Loucy (cell line): ENCODE data around the gene TICAM2.

ENCODE experiments used
- H2AFZ ChIP-seq: fragments of 200-600 bp; sonication (generic); 2 replicates; pipeline ENCODE4 v1.6.0; 2016; ENCODE audit warnings: antibody characterized with exemption, mild to moderate bottlenecking, low read length, moderate library complexity
- H3F3A ChIP-seq: fragments of 200-600 bp; 2 replicates; pipeline ENCODE4 v1.6.0; 2016; ENCODE audit warnings: antibody characterized with exemption, low read depth, mild to moderate bottlenecking
- H3K27me3 ChIP-seq: fragments of 200-600 bp; sonication (generic); 2 replicates; pipeline ENCODE4 v1.6.1; 2014; ENCODE audit warnings: low read length, mild to moderate bottlenecking; ENCODE audit not compliant: insufficient read depth, poor library complexity, severe bottlenecking
- H3K36me3 ChIP-seq: fragments of 200-600 bp; sonication (generic); 2 replicates; pipeline ENCODE4 v1.6.1; 2016; ENCODE audit warnings: low read length; ENCODE audit not compliant: insufficient read depth
- H3K4me1 ChIP-seq: fragments of 200-600 bp; sonication (generic); 2 replicates; pipeline ENCODE4 v1.5.1; 2014; ENCODE audit warnings: low read length, mild to moderate bottlenecking; ENCODE audit not compliant: insufficient read depth, poor library complexity, severe bottlenecking
- H3K4me2 ChIP-seq: fragments of 200-600 bp; sonication (generic); 2 replicates; pipeline ENCODE4 v1.6.0; 2014; ENCODE audit warnings: antibody characterized with exemption, low read length, low read depth, mild to moderate bottlenecking; ENCODE audit not compliant: poor library complexity, severe bottlenecking
- H3K4me3 ChIP-seq: fragments of 200-600 bp; sonication (generic); 2 replicates; pipeline ENCODE4 v1.5.1; 2014; ENCODE audit warnings: low read length, mild to moderate bottlenecking, mixed read lengths; ENCODE audit not compliant: poor library complexity, severe bottlenecking
- H3K79me2 ChIP-seq: fragments of 200-600 bp; sonication (generic); 2 replicates; pipeline ENCODE4 v1.6.1; 2014; ENCODE audit warnings: low read length; ENCODE audit not compliant: insufficient read depth
- H3K9ac ChIP-seq: fragments of 200-600 bp; sonication (generic); 2 replicates; pipeline ENCODE4 v1.6.0; 2014; ENCODE audit warnings: mild to moderate bottlenecking, low read depth, low read length, moderate library complexity; ENCODE audit not compliant: poor library complexity, severe bottlenecking
- H3K9me2 ChIP-seq: fragments of 200-600 bp; sonication (generic); replicated peaks from 2 replicates; pipeline ENCODE4 v1.6.1; 2016; ENCODE audit warnings: low read depth, low read length, mixed read lengths
- H3K9me3 ChIP-seq: fragments of 200-600 bp; sonication (generic); 2 replicates; pipeline ENCODE4 v1.6.1; 2014; ENCODE audit warnings: mild to moderate bottlenecking, antibody characterized with exemption, low read length, low read depth; ENCODE audit not compliant: insufficient read depth
- H4K20me1 ChIP-seq: fragments of 200-600 bp; sonication (generic); 2 replicates; pipeline ENCODE4 v1.6.0; 2014; ENCODE audit warnings: antibody characterized with exemption, low read length, mild to moderate bottlenecking; ENCODE audit not compliant: insufficient read depth, poor library complexity, severe bottlenecking
- CTCF ChIP-seq: fragments of 200-600 bp; sonication (generic); conservative IDR thresholded peaks from 2 replicates; pipeline ENCODE4 v1.5.1; 2014; ENCODE audit warnings: mild to moderate bottlenecking, antibody characterized with exemption, low read length
- EZH2phosphoT487 ChIP-seq: fragments of 200-600 bp; IDR thresholded peaks from 2 replicates; pipeline ENCODE4 v1.6.1; 2018; ENCODE audit warnings: antibody characterized with exemption, mild to moderate bottlenecking, moderate library complexity, borderline replicate concordance

The TICAM2 gene

DNA sequence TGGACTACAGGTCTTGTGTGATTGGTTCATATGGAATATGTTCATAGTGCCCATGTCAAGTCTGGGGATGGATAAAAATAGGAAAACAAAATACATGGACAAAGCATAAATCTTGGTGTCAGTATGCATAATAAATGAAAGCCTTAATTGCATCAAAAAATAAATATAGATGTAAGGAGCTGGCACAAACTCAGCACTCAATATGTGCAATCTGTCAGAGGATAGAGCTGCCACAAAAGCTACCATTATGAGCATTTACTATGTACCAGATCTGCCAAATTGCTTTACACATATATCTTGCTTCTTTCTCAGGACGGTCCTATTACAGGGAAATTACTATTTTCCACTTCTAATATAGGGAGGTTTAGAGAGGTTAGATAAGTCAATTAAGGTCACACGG, 41.8 kb upstream of the TICAM2 start:
- no peak overlapping the region for H3K4me2 ChIP-seq
- H4K20me1 ChIP-seq = no peaks in the 10 kb centered on the region
- H3K27me3 ChIP-seq = no peaks in the 10 kb centered on the region
- no peaks in the 10 kb centered on the region for H3K36me3 ChIP-seq
- no peaks in the 10 kb centered on the region for H3F3A ChIP-seq
- no peak overlapping the region for H3K4me3 ChIP-seq
- no peaks in the 10 kb centered on the region for H3K9me2 ChIP-seq
- no peaks in the 10 kb centered on the region for H3K79me2 ChIP-seq
- TF ChIP-seq CTCF = no peak
- no peak for TF ChIP-seq EZH2phosphoT487
- H3K9ac ChIP-seq = no peak overlapping the region
- H2AFZ ChIP-seq = no peak overlapping the region
- H3K4me1 ChIP-seq = no peaks in the 10 kb centered on the region
- H3K9me3 ChIP-seq = no peaks in the 10 kb centered on the region

- H3K79me2 ChIP-seq = no peaks in the 10 kb centered on the region
- H3K4me1 ChIP-seq = no peaks in the 10 kb centered on the region
- H4K20me1 ChIP-seq = no peaks in the 10 kb centered on the region
- TF ChIP-seq EZH2phosphoT487 = no peak
- TF ChIP-seq CTCF = no peak
- H3K9me2 ChIP-seq = no peaks in the 10 kb centered on the region
- no peak overlapping the region for H2AFZ ChIP-seq
- no peaks in the 10 kb centered on the region for H3K9me3 ChIP-seq
- H3K9ac ChIP-seq = no peak overlapping the region
- H3K36me3 ChIP-seq = no peaks in the 10 kb centered on the region
- no peaks in the 10 kb centered on the region for H3K27me3 ChIP-seq
- no peak overlapping the region for H3K4me3 ChIP-seq
- no peaks in the 10 kb centered on the region for H3F3A ChIP-seq
- H3K4me2 ChIP-seq = no peak overlapping the region
Observed at GRCh38 chr5:115641948-115642347, 39.7 kb upstream of the TICAM2 start.

- H3K4me1 ChIP-seq = no peaks in the 10 kb centered on the region
- no peak for TF ChIP-seq EZH2phosphoT487
- TF ChIP-seq CTCF = no peak
- H3K27me3 ChIP-seq = no peaks in the 10 kb centered on the region
- H3F3A ChIP-seq = no peaks in the 10 kb centered on the region
- no peaks in the 10 kb centered on the region for H3K79me2 ChIP-seq
- H3K9me3 ChIP-seq = no peaks in the 10 kb centered on the region
- no peak overlapping the region for H3K4me2 ChIP-seq
- H3K36me3 ChIP-seq = no peaks in the 10 kb centered on the region
- no peak overlapping the region for H2AFZ ChIP-seq
- H3K9me2 ChIP-seq = no peaks in the 10 kb centered on the region
- no peaks in the 10 kb centered on the region for H4K20me1 ChIP-seq
- H3K9ac ChIP-seq = no peak overlapping the region
- no peak overlapping the region for H3K4me3 ChIP-seq
Observed at GRCh38 chr5:115640274-115640673, 38.0 kb upstream of the TICAM2 start.
